Body of pancreas (tissue), 4 donors: ENCODE measurements around the gene COX4I1. TPM values are rescaled to one million over a fixed set of nuclear protein-coding genes. Genes with fewer than 3 reads are reported as not detected.

Experiments
- ATAC-seq: fragments of 150-250 bp; one replicate; pipeline ENCODE4 v1.9.1; 2016
- DNase-seq, 4 donors: peaks; one replicate each; pipeline ENCODE4 v3.0.0-alpha.2; 2019
- H3K27ac ChIP-seq, 4 donors: fragments of 200-600 bp; sonication (generic); 1 replicate in 3 of 4; 2 replicates in 1 of 4; pipeline versions ENCODE4 v1.5.1 to v1.6.1; 2016 to 2019; ENCODE audit warnings: mild to moderate bottlenecking in 1 of 4, mixed read lengths in 1 of 4, moderate library complexity in 1 of 4
- H3K27me3 ChIP-seq, 2 donors: fragments of 200-600 bp; sonication (generic); one replicate each; pipeline ENCODE4 v1.6.0; 2016; ENCODE audit warnings: mild to moderate bottlenecking in 1 of 2
- H3K36me3 ChIP-seq, 2 donors: fragments of 200-600 bp; sonication (generic); replicated peaks in 1 of 2; 2 replicates each; pipeline ENCODE4 v1.5.1; 2016; ENCODE audit warnings: low read depth in 2 of 2; ENCODE audit not compliant: insufficient read depth in 1 of 2
- H3K4me1 ChIP-seq: fragments of 200-600 bp; sonication (generic); one replicate; pipeline ENCODE4 v1.6.0; 2016
- H3K4me3 ChIP-seq, 2 donors: fragments of 200-600 bp; sonication (generic); 1 replicate in 1 of 2; 2 replicates in 1 of 2; pipeline ENCODE4 v1.5.1; 2016 to 2019
- H3K9me3 ChIP-seq, 3 donors: fragments of 200-600 bp; sonication (generic); 1 replicate in 2 of 3; 2 replicates in 1 of 3; pipeline ENCODE4 v1.5.1; 2016
- CTCF ChIP-seq, 7 experiments: fragments of 450-650 bp in 4 of 7; fragments of 200-600 bp in 3 of 7; sonication (generic) in 3 of 7; IDR thresholded peaks; one replicate each; pipeline ENCODE4 v1.5.1; 2016 to 2019; ENCODE audit warnings: antibody characterized with exemption in 7 of 7
- POLR2A ChIP-seq, 3 donors: fragments of 450-650 bp; IDR thresholded peaks; one replicate each; pipeline ENCODE4 v1.6.1; 2016; ENCODE audit warnings: antibody characterized with exemption in 3 of 3, mild to moderate bottlenecking in 2 of 3
- WGBS, 2 donors: methylation state at CpG; one replicate each; pipeline ENCODE4 v1.1.5; 2017; 5-methylcytosine and 5-hydroxymethylcytosine counted together
- intact Hi-C: fragments of 100-400 bp; cut with DNase I; formaldehyde crosslinking; loops from one replicate; pipeline ENCODE4 v1.15.1; 2023
- total RNA-seq, 2 donors: library from RNA; depleted of rRNA; stranded (reverse); fragments of >200 nt; gene quantifications; one replicate each; pipeline ENCODE4 v1.1.0, GENCODE V29; 2016

COX4I1 gene
- total RNA-seq, 2 donors from 2014 or later: 259 to 291 TPM

- WGBS, 2 donors: 62 to 68% methylated on average over 8 of the region's 8 CpGs
- TF ChIP-seq POLR2A (IDR thresholded peaks at IDR 0.05) (no peak), CTCF (IDR thresholded peaks at IDR 0.05) (no peak)
- H3K27ac ChIP-seq: no peak overlapping the region
- intact Hi-C loops: no loop called here
- H3K36me3 ChIP-seq: no peaks in the 10 kb centered on the region
- no peak overlapping the region for H3K4me3 ChIP-seq
- H3K27me3 ChIP-seq: no peaks in the 10 kb centered on the region
- no peak for ATAC-seq
- DNase-seq: no peak
- H3K4me1 ChIP-seq: no peaks in the 10 kb centered on the region
- H3K9me3 ChIP-seq: no peaks in the 10 kb centered on the region
These were observed 33.7 kb upstream of the COX4I1 start for GRCh38 chr16:85765767-85766166.

DNA sequence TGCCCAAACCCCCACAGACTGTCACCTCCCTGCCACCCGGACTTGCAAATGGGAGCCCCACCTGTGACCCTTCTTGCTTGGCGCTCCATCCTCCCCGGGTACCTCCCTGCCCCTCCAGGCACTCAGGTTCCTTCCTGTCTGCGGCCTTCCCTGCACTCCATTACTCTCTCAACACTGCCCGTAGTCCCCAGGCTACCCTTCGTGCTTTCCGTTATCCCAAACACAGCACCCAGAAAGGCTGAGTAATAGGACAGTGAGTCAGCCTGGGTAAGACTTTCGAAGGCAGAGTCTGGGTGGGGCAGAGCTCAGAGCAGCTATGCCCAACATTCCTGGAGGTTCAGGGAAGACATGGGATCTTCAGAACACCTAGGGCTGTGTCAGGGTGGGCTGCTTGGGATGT is 32.0 kb upstream of the COX4I1 start:
- TF ChIP-seq CTCF (IDR thresholded peaks at IDR 0.05) (no peak), POLR2A (IDR thresholded peaks at IDR 0.05) (no peak)
- H3K27ac ChIP-seq: no peak overlapping the region
- DNase-seq (no peak), ATAC-seq (no peak)
- no peak overlapping the region for H3K4me3 ChIP-seq
- H3K27me3 ChIP-seq: no peaks in the 10 kb centered on the region
- no peaks in the 10 kb centered on the region for H3K36me3 ChIP-seq
- 61 to 79% methylated on average over 8 of the region's 8 CpGs for WGBS, 2 donors
- H3K4me1 ChIP-seq: no peaks in the 10 kb centered on the region
- intact Hi-C loops: no loop called here
- H3K9me3 ChIP-seq: no peaks in the 10 kb centered on the region

- Histone ChIP-seq H3K27me3 (no peaks in the 10 kb centered on the region), H3K36me3 (no peaks in the 10 kb centered on the region), H3K9me3 (no peaks in the 10 kb centered on the region), H3K4me3 (no peak overlapping the region), H3K4me1 (no peaks in the 10 kb centered on the region), H3K27ac (no peak overlapping the region)
- intact Hi-C loops: no loop called here
- WGBS, 2 donors: 57 to 61% methylated on average over 2 of the region's 2 CpGs
- ATAC-seq (no peak), DNase-seq (no peak)
- no peak for TF ChIP-seq CTCF (IDR thresholded peaks at IDR 0.05)
- no peak for TF ChIP-seq POLR2A (IDR thresholded peaks at IDR 0.05)
These were observed 31.3 kb upstream of the COX4I1 start for GRCh38 chr16:85768199-85768598.

GRCh38 chr16:85770741-85771140 is 28.8 kb upstream of the COX4I1 start:
- Histone ChIP-seq H3K9me3 (no peaks in the 10 kb centered on the region), H3K27ac (no peak overlapping the region), H3K27me3 (no peaks in the 10 kb centered on the region), H3K4me1 (no peaks in the 10 kb centered on the region), H3K36me3 (no peaks in the 10 kb centered on the region), H3K4me3 (no peak overlapping the region)
- DNase-seq (no peak), ATAC-seq (no peak)
- WGBS, 2 donors: 95 to 96% methylated on average over 6 of the region's 6 CpGs
- TF ChIP-seq CTCF (IDR thresholded peaks at IDR 0.05): no peak
- TF ChIP-seq POLR2A (IDR thresholded peaks at IDR 0.05): no peak
- intact Hi-C loops: no loop called here

- intact Hi-C loops: no loop called here
- H3K36me3 ChIP-seq: no peaks in the 10 kb centered on the region
- no peak for ATAC-seq
- H3K27ac ChIP-seq: no peak overlapping the region
- no peaks in the 10 kb centered on the region for H3K27me3 ChIP-seq
- no peaks in the 10 kb centered on the region for H3K9me3 ChIP-seq
- no peak overlapping the region for H3K4me3 ChIP-seq
- no peak for DNase-seq
- WGBS, 2 donors: 93 to 97% methylated on average over 6 of the region's 6 CpGs
- TF ChIP-seq POLR2A (IDR thresholded peaks at IDR 0.05) (no peak), CTCF (IDR thresholded peaks at IDR 0.05) (no peak)
- no peaks in the 10 kb centered on the region for H3K4me1 ChIP-seq
These were observed 26.5 kb upstream of the COX4I1 start for GRCh38 chr16:85773044-85773443.
